NCI-H2081 (cell line): ENCODE data around the gene CKS1B.

Experiments
- DNase-seq, 2 experiments: peaks; one replicate each; lab custom pipeline; 2025; lab: John Stamatoyannopoulos, UW

Gene CKS1B

DNA sequence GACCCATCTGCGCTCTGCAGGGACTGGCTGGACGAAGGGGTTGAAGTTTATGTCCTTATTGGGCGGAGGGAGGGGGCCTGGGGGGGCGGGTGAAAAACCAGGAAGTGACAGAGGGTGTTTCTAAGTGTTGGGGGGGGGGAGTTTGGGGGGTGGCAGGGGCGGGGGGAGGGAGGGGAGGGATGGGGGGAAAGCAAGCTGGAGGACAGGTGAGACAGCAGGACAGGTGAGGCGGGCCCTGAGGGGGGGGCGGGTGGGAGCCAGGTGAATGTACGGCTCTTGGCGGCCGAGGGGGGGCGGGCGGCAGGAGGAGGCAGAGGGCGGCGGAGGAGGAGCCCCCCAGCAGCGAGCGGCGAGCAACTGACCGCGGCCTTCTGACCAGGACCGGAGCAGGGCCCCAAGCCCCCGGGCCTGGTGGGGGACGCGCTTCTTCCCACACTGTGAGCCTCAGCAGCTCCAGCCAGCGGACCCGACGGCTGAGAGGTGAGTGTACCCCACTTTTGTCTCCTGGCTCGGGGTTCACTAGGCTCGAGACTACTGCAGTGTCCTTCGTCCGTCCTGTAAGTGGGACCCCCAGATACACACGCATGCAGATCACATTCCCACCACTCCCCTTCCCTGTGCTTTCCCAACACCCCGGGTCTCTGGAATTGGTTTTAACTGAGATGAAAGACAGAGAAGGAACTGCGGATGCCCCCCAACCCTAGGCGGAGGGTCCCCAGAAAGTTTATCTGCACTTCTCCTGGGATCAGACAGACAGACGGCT, 28.2 kb downstream of the CKS1B start, which contains the start of gene ZBTB7B:
ZBTB7B (plus strand) TSS at position 339 of the 763 bp plus-strand sequence. CDS start 11,859 bp downstream, outside the sequence.
- no peak for DNase-seq

DNA sequence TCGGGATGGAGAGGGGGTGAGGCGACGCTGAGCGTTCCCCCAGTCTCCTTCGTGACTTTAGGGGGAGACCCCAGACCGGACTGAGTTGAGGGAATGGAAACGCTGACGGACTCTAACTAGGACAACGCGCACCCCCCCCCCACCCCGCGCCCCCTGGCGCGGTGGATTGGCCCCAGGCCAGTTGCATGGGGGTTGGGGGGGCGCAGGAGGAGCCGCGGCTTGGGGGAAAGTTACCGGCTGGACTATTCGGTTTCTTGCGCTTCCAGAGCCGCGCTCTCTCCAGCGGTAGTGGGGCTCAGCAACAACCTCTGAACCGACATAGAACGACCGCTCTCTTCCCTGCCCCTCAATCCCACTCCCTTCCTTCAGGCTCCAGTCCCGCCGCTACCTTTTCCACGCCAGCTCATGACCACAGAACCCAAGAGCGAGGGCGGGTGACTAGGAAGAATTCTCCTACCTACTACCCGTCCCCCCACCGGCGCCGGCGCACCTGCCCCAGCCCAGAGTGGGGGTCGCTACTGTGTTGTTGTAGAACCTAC, 28.8 kb downstream of the CKS1B start:
- peak; percentile 37 to 67 for DNase-seq

- peak in 1 of 2 experiments; percentile 64 for DNase-seq
These were observed 29.4 kb downstream of the CKS1B start for GRCh38 chr1:155003766-155004351.

DNA sequence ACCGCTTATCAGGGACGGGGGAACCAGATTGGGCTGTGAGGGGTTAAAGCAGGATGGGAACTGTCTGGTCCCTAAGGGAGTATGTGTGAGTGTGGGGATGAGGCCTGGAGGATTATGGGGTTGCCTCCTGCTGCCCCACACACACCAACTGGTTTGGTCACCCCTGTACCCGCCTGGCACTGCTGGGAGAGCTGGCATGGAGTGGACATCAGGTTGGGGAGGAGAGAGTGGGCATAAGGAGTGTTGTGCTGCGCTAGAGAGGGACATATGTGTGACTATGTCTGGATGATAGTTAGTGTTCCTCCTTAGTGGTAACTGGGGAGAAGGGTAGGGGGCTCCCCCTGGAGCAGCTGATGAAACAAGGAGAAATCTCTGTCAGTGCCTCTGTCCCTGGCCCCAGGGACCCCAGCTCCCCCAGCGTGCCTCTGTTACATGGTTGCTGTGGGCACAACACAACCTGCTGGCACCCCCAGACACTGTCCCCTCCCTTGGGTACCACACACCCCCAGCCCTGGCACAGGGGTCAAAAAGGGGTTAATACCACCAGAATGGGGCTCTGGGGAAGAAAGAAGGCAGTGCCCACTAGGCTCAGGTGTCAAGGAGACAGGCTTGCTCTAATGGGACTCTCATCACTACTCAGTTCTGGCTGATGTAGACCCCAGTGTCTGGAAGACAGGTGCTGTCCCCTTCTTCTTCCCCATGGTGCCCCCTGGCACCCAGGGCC, 30.0 kb downstream of the CKS1B start:
- no peak for DNase-seq

DNA sequence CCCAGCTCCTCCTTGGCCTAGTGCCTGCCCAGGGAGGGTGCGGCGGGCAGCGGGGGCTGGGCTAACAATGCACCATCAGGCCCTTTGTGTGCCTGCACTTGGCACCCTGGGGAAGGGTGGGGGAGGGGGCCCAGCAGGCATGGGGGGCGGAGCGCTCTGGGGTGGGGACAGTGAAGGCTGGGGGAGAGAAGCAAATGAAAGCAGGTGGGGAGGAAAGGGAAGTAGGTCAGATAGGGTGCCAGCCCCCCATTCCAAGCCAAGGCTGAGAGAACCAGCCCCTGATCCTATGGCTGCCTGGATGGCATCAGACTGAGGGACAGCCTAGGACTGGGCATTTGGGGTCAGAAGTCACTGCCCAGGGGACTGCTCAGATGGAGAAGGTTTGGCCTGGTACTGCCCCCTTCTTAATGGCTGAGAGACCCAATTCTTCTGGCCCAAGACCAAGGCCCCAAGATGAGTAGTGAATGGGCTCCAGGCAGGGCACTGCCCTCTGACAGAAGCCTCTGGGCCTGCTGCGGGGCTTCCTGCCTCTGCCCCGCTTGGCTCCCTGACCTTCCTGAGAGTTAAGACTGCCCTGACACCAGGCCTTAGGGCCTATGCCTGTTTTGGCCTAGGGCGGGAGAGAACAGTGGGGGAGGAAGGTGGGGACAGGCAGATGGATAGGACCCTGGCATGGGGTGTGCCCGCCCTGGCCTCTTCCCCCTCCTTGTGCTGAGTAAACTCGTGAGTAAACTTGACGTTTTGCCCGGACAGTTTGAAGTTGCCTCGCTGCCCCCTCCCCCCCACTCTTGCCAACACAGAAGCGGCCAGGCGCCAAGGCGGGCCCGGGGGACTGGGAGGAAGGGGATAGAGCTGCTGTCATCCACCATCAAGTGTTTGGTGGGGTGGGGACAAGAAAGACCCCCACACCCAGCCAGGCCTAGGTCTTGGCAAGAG, 30.9 kb downstream of the CKS1B start:
- no peak for DNase-seq

DNA sequence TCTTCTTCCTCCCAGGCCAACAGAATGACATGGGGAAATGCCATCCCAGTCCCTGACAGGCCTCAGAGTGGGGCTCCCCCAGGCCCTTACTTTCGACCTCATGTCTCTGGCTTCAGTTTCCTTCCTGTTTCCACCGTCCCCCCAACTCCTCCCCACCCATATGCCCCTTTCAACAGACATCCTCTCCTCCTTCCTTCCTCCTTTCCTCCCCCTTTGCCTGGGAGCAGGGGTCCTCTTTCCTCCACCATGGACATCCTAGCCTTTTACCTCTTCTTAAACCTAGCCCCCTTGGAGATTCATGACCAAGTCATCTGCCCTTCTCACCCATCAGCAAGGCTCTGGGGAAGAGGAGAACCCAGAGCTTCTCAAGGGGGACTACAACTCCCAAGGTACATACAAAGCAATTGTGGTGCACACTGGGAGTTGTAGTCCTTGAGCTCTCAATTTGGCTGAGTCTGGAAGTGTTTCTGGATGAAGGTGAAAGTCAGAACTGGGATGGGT, 32.2 kb downstream of the CKS1B start:
- DNase-seq = no peak

GRCh38 chr1:155007251-155007828, 32.9 kb downstream of the CKS1B start:
- no peak for DNase-seq

DNA sequence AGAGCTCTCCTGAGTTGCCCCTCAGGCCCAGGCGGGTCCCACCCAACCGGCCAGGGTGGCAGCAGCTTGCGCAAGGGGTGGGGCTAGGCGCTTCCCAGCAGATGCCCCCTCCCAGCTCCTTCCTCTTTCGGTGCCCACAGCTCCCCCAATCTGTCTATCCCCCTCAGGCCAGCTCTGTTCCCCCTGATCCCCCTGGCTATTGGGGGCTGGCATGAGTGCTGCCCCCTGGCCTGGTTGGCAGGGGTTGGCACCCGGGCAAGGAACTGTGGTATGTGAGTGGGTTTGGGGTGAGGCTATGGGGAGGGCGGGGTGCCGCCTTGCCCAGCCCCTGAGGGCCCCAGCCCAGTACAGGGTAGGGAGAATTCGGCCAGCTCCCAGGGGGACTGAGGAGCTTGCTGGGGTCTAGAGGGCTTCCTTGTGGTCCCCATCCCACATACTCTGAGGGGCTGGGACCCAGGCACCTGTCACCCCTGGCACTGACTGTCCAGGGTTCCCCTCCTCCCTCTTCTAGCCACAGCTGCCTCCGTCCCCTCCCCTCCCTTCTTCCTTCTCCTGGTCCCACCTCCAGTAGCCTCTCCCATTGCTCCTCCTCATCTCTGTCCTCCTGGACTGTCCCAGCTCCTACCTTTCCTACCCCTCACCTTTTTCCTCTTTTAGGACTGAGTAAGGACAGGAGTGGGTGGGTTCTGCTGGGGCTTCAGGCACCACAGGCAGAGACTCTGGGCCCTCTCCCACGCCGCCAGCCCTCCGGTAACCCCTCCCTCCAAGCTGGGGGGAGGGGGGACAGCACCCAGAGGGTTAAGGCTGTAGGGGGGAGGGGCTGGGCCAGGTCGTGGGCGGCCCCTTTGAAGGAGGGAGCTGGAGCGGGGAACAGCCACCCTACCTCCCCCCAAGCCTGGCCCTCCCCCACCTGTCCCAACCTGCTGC, 33.8 kb downstream of the CKS1B start:
- DNase-seq = no peak

DNA sequence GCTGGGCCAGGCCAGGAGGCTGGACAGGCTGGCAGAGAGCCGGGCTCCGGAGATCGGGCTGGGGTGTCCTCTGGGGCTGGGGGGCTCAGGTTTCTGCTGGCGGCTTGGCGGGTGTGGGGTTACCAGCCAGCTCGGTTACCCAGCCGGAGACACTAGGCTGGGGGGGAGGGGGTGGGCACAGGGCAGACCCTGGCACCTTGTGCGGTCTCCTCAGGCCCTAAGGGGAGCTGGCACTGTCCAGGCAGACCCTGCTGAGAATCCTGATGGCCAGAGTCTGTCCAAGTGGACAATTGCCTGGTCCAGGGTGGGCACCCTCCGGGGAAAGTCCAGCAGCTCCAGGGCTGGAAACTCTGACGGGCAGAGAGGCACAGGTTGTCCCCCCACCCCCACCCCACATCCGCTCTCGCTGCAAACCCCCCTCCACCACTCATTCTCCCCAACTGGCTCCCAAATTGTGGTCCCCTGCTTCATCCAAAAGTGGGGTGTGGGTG, 34.8 kb downstream of the CKS1B start:
- no peak for DNase-seq

- no peak for DNase-seq
These were observed 35.3 kb downstream of the CKS1B start for GRCh38 chr1:155009742-155010141.

DNA sequence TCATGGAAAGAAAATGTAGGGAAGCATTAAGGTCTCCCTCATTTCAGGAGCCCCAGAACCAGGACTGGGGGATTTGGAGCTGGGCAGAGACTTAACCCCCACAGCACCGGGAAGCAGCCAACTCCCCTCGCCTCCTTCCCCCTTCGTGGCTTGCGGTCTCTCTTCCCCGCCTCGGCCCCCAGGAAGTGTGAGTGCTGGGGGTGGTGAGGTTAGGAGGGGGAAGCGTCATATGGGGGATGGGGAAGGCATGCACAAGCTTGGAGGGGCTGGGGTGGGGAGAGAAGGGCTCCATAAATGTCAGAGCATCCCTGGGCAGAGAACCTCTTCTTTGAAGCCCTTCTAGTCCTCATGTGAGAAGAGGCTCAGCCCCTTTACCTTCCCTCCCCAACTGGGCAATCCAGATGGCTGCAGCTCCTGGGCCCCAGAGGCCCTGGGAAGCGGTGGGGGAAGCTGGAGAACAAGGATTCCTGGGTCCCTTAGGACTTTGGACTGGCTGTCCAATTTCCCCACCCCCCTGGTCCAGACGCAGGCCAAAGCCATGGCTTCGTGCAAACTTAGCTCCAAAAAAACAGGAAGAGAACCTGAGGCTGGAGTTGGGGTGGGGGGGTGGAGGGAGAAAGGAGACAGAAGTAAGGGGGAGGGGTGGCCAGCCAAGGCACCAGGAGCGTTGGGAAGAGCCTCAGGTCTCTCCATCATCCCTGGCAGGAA, 35.9 kb downstream of the CKS1B start:
- no peak for DNase-seq

GRCh38 chr1:155011004-155011416, 36.5 kb downstream of the CKS1B start:
- DNase-seq = no peak

GRCh38 chr1:155011437-155012025, 37.0 kb downstream of the CKS1B start:
- DNase-seq = no peak

DNA sequence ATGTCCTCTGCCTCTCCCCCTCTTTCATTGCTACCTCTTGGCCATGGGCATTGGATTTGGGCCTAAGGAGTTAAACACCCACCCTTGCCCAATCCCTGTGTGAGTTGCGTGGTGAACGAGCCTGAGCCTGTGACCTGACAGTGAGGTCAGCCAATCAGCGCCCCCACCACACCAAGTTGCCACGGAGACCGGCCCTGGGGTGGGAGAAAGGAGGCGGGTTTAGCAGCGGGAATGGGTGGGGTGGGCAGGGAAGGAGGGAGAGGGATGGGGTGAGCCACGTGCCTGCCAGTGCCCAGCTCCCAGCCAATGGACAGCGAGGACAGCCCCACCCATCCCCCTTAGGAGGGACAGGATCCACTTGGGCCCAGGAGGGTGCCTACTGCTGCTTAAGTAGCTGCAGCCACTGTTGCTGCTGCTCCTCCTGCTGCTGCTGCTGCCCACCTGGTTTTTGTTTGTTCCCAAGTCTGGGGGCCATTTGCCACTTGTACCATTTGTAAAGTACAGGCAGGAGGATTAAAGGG, 37.6 kb downstream of the CKS1B start:
- peak; percentile 53 to 61 for DNase-seq

GRCh38 chr1:155012776-155013602, 38.5 kb downstream of the CKS1B start:
- DNase-seq = no peak

DNA sequence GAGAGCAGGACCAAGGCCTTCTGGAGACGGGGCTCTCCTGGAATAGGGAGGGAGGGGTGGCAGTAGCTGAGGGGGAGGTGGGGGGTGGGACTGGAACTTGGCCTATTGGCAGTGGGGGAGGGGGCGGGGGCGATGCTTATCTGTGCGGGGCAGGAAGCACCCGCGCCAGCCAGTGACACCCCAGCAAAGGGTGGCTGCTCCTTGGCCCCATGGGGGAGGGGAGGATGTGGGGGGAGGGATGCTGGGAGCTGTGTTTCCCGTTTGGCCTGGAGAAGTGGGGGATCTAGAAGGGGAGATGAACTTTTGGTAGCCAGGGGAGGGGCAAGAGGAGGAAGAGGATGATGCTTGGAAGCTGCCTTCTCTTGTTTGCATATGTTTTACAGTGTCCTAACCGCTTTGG, 39.2 kb downstream of the CKS1B start:
- no peak for DNase-seq

DNA sequence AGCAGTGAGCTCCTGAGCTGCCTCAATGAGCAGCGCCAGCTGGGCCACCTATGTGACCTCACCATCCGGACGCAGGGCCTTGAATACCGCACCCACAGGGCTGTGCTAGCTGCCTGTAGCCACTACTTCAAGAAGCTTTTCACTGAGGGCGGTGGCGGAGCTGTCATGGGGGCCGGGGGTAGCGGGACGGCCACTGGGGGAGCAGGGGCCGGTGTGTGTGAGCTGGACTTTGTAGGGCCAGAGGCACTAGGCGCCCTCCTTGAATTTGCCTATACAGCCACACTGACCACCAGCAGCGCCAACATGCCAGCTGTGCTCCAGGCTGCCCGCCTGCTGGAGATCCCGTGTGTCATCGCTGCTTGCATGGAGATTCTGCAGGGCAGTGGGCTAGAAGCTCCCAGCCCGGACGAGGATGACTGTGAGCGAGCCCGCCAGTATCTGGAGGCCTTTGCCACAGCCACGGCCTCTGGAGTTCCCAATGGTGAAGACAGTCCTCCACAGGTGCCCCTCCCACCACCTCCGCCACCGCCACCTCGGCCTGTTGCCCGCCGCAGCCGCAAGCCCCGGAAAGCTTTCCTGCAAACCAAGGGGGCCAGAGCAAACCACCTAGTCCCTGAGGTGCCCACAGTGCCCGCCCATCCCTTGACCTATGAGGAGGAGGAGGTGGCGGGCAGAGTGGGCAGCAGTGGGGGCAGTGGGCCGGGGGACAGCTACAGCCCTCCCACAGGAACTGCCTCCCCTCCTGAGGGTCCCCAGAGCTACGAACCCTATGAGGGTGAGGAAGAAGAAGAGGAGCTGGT, 40.4 kb downstream of the CKS1B start:
- DNase-seq = no peak
